GM19238 (cell line): Measurements from ENCODE around the gene RSL1D1.
"Not testable (repeated sequence)": the region's sequence is repeated elsewhere in the genome, so short reads cannot be mapped to it uniquely, and the experiment has no call there.

Source experiments
- DNase-seq: peaks from one replicate; pipeline ENCODE4 v3.0.0; 2011; ENCODE audit warnings: low spot score; ENCODE audit not compliant: insufficient read length

RSL1D1 gene

GRCh38 chr16:11844499-11844898, 6.8 kb downstream of the RSL1D1 start:
- no peak for DNase-seq

- DNase-seq, result no peak
Observed at GRCh38 chr16:11843861-11844260, 7.5 kb downstream of the RSL1D1 start.

GRCh38 chr16:11843206-11843605, 8.1 kb downstream of the RSL1D1 start:
- no peak for DNase-seq

GRCh38 chr16:11841026-11841425, 10.3 kb downstream of the RSL1D1 start:
- no peak for DNase-seq

- no peak for DNase-seq
Observed at GRCh38 chr16:11836650-11837244, 14.6 kb downstream of the RSL1D1 start.

- DNase-seq, result no peak
Observed at GRCh38 chr16:11835891-11836649, 15.3 kb downstream of the RSL1D1 start.

- no peak for DNase-seq
Observed at GRCh38 chr16:11835309-11835708, 16.0 kb downstream of the RSL1D1 start.

- DNase-seq, result no peak
Observed at GRCh38 chr16:11833951-11834695, 17.2 kb downstream of the RSL1D1 start.

GRCh38 chr16:11828696-11829095, 22.6 kb downstream of the RSL1D1 start:
- no peak for DNase-seq

GRCh38 chr16:11825520-11826165, 25.7 kb downstream of the RSL1D1 start:
- not testable (repeated sequence) for DNase-seq

GRCh38 chr16:11824362-11824761, 27.0 kb downstream of the RSL1D1 start:
- no peak for DNase-seq

GRCh38 chr16:11823645-11824044, 27.7 kb downstream of the RSL1D1 start:
- DNase-seq, result not testable (repeated sequence)

- DNase-seq, result no peak
Observed at GRCh38 chr16:11819798-11820197, 31.5 kb downstream of the RSL1D1 start.

- not testable (repeated sequence) for DNase-seq
Observed at GRCh38 chr16:11818970-11819369, 32.4 kb downstream of the RSL1D1 start.

- DNase-seq, result no peak
Observed at GRCh38 chr16:11816123-11816522, 35.2 kb downstream of the RSL1D1 start.

- not testable (repeated sequence) for DNase-seq
Observed at GRCh38 chr16:11814800-11815199, 36.5 kb downstream of the RSL1D1 start.

- DNase-seq, result no peak
Observed at GRCh38 chr16:11806721-11807120, 44.6 kb downstream of the RSL1D1 start.

GRCh38 chr16:11805556-11805955, 45.8 kb downstream of the RSL1D1 start:
- no peak for DNase-seq

GRCh38 chr16:11801481-11802021, 49.8 kb downstream of the RSL1D1 start:
- no peak for DNase-seq

GRCh38 chr16:11800382-11800718, 51.0 kb downstream of the RSL1D1 start:
- no peak for DNase-seq

GRCh38 chr16:11799509-11800381, 51.6 kb downstream of the RSL1D1 start:
- no peak for DNase-seq
